ENCODE results near the gene LZTFL1.
"Not testable (repeated sequence)": the region's sequence is repeated elsewhere in the genome, so short reads cannot be mapped to it uniquely, and the experiment has no call there.

The LZTFL1 gene

GRCh38 chr3:45858809-45859543 is 17.1 kb upstream of the LZTFL1 start:
- ChIA-PET CTCF (interaction anchor here (0.9 to 1.6 kb wide), 6 partner anchors 13 to 61 kb away, joined by 3 to 10 read pairs (median 3); partner anchors contain the start of gene LZTFL1), POLR2A (no interaction called here)
- no peak for DNase-seq (ENCODE audit: extremely low spot score)
- TF ChIP-seq CTCF (IDR thresholded peaks at IDR 0.05; ENCODE audit: control extremely low read depth, extremely low read depth, low read depth, missing control alignments) = no peak

- POLR2A ChIA-PET; DNase-seq (ENCODE audit: extremely low spot score): not testable (repeated sequence)
- CTCF ChIA-PET = interaction anchor here (1.0 kb wide), 1 partner anchor 11 kb away, joined by 3 read pairs; no protein-coding TSS in a partner anchor
Measured at GRCh38 chr3:45857024-45857423, 15.1 kb upstream of the LZTFL1 start.

- DNase-seq (ENCODE audit: extremely low spot score); POLR2A ChIA-PET: not testable (repeated sequence)
Measured at GRCh38 chr3:45856323-45856722, 14.4 kb upstream of the LZTFL1 start.

GRCh38 chr3:45852828-45853227 is 10.9 kb upstream of the LZTFL1 start:
- DNase-seq (ENCODE audit: extremely low spot score) = peak; percentile 26
- CTCF ChIA-PET = interaction anchor here (1.0 to 4.3 kb wide), 7 partner anchors 8 to 118 kb away, joined by 3 to 23 read pairs (median 4); partner anchors contain the start of gene LZTFL1
- POLR2A ChIA-PET = no interaction called here
- no peak for TF ChIP-seq CTCF (IDR thresholded peaks at IDR 0.05; ENCODE audit: control extremely low read depth, extremely low read depth, low read depth, missing control alignments)

More at GRCh38 chr3:45856323-45856722, 14.4 kb upstream of the LZTFL1 start:
- CTCF ChIA-PET = interaction anchor here (0.6 to 1.0 kb wide), 2 partner anchors 12 to 53 kb away, joined by 3 read pairs; no protein-coding TSS in a partner anchor

GRCh38 chr3:45848392-45848791 is 6.5 kb upstream of the LZTFL1 start:
- no peak for TF ChIP-seq CTCF (IDR thresholded peaks at IDR 0.05; ENCODE audit: control extremely low read depth, extremely low read depth, low read depth, missing control alignments)
- ChIA-PET CTCF (interaction anchor here (1.1 to 2.9 kb wide), 4 partner anchors 31 to 81 kb away, joined by 4 to 17 read pairs (median 5); no protein-coding TSS in a partner anchor), POLR2A (no interaction called here)
- no peak for DNase-seq (ENCODE audit: extremely low spot score)

- ChIA-PET POLR2A (no interaction called here), CTCF (interaction anchor here (1.2 to 4.9 kb wide), 7 partner anchors 9 to 71 kb away, joined by 4 to 23 read pairs (median 5); no protein-coding TSS in a partner anchor)
- no peak for DNase-seq (ENCODE audit: extremely low spot score)
- no peak for TF ChIP-seq CTCF (IDR thresholded peaks at IDR 0.05; ENCODE audit: control extremely low read depth, extremely low read depth, low read depth, missing control alignments)
Measured at GRCh38 chr3:45844616-45845015, 2.7 kb upstream of the LZTFL1 start.

GRCh38 chr3:45842851-45843625 is 1.1 kb upstream of the LZTFL1 start:
- CTCF ChIA-PET = interaction anchor here (0.8 to 4.9 kb wide), 14 partner anchors 11 to 236 kb away, joined by 3 to 23 read pairs (median 5); no protein-coding TSS in a partner anchor

More at GRCh38 chr3:45842851-45843625, 1.1 kb upstream of the LZTFL1 start:
- DNase-seq (ENCODE audit: extremely low spot score) = no peak
- POLR2A ChIA-PET = interaction anchor here (0.8 to 1.2 kb wide), 2 partner anchors 39 to 61 kb away, joined by 3 read pairs; no protein-coding TSS in a partner anchor
- TF ChIP-seq CTCF (IDR thresholded peaks at IDR 0.05; ENCODE audit: control extremely low read depth, extremely low read depth, low read depth, missing control alignments) = no peak
